Stimulated activated CD4-positive, alpha-beta T cell treated with anti-CD3 and anti-CD28 coated beads, TNF-alpha, amount 100 ng/mL, for 4 hours (primary cell): ENCODE results near the gene POU2F2.

Experiments
- DNase-seq, 3 experiments: peaks; one replicate each; pipeline ENCODE4 v3.0.0-alpha.2; 2020; ENCODE audit warnings: low read depth in 3 of 3

The POU2F2 gene

GRCh38 chr19:42080764-42081375, 51.4 kb downstream of the POU2F2 start:
- DNase-seq: no peak

DNA sequence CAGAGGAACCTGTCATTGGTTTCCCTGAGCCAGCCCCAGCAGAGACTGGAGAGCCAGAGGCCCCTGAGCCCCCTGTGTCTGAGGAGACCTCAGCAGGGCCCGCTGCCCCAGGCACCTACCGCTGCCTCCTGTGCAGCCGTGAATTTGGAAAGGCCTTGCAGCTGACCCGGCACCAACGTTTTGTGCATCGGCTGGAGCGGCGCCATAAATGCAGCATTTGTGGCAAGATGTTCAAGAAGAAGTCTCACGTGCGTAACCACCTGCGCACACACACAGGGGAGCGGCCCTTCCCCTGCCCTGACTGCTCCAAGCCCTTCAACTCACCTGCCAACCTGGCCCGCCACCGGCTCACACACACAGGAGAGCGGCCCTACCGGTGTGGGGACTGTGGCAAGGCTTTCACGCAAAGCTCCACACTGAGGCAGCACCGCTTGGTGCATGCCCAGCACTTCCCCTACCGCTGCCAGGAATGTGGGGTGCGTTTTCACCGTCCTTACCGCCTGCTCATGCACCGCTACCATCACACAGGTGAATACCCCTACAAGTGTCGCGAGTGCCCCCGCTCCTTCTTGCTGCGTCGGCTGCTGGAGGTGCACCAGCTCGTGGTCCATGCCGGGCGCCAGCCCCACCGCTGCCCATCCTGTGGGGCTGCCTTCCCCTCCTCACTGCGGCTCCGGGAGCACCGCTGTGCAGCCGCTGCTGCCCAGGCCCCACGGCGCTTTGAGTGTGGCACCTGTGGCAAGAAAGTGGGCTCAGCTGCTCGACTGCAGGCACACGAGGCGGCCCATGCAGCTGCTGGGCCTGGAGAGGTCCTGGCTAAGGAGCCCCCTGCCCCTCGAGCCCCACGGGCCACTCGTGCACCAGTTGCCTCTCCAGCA, 52.1 kb downstream of the POU2F2 start:
- no peak for DNase-seq

- DNase-seq: no peak
Observed at GRCh38 chr19:42079276-42079669, 53.0 kb downstream of the POU2F2 start.

DNA sequence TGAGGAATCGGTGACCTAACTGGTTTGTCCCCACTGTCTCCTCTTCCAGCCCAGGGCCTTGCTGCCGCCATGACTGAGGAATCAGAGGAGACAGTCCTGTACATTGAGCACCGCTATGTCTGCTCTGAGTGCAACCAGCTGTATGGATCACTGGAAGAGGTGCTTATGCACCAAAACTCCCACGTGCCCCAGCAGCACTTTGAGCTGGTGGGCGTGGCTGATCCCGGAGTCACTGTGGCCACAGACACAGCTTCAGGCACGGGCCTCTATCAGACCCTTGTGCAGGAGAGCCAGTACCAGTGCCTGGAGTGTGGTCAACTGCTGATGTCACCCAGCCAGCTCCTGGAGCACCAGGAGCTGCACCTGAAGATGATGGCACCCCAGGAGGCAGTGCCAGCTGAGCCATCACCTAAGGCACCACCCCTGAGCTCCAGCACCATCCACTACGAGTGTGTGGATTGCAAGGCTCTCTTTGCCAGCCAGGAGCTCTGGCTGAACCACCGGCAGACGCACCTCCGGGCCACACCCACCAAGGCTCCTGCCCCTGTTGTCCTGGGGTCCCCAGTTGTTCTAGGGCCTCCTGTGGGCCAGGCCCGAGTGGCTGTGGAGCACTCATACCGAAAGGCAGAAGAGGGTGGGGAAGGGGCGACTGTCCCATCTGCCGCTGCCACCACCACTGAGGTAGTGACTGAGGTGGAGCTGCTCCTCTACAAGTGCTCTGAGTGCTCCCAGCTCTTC, 53.5 kb downstream of the POU2F2 start:
- DNase-seq: no peak

- DNase-seq: no peak
Observed at GRCh38 chr19:42078058-42078457, 54.2 kb downstream of the POU2F2 start.

- peak in 2 of 3 experiments; percentile 29 to 38 for DNase-seq
Observed at GRCh38 chr19:42076380-42076944, 55.8 kb downstream of the POU2F2 start.

DNA sequence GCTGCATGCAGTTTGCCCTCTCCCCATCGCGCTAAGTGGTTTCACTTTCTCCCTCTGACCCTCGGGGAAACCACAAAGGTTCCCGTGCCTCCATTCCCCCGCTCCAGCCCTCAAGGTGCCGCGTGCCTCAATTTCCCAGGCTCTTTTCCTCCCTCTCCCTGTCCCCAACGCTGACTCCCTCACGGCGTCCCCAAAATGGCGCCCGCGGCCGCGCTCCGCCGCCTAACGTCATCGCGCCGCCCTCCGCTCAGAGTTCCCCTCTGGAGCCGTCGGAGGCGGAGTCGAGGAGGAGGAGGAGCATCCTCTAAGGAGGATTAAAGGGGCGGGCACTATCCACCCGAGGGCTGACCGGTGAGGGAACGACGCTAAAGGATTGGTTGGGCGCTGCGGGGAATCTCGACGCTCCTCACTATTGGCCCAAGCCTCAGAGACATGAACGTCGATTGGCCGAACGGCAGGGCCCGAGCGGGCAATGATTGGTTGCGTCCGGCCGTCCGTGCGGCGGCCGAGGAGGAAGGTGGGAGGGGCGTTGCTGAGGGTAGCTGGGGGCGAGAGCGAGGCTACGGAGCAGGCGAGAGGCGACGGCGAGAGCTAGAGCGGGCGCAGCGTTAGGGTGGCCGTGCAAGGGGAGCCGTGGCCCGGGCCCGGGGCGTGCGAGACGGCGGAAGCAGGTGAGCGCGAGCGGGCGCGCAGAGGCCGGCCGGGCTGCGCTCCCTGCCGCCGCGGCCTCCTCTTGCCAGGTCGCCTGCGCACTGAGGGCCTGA, 56.4 kb downstream of the POU2F2 start, which contains the start of gene ZNF574:
Gene ZNF574 (plus strand): TSS at position 551 of the 764 bp plus-strand sequence. CDS start 2,441 bp downstream, outside the sequence.
- DNase-seq: peak; percentile 86 to 97 (median 96)

GRCh38 chr19:42075364-42075615, 57.0 kb downstream of the POU2F2 start:
- no peak for DNase-seq

DNA sequence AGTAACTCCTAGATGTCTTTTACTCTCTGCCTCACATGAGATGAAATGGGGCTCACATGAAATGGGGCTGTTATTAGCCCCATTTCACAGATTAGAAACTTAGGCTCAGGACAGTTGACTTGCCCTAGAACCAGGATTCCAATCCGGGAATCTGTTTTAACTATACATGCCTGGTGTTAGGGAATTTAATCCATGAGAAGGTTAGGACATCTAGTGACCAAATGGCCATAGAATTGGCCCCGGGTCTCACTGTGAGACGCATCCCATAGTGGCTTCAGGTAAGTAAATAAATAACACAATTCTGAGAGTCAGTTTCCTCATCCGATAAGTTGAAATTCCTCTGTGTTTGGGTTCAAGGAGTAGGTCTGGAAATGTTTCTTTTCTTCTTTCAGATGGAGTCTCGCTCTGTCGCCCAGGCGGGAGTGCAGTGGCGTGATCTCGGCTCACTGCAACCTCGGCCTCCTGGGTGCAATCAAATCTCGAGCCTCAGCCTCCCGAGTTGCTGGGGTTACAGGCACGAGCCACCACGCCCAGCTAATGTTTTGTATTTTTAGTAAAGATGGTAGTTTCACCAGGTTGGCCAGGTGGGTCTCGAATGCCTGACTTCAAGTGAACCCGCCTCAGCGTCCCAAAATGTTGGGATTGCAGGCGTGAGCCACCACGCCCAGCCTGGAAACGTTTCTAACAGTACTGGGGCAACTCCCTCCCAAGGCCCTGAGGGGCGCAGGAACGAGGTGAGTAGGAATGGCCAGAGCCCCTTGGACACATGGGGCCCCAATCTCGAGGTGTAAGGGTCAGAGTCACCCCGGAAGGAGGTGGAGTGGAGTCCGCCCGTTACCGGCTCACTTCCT, 57.5 kb downstream of the POU2F2 start:
- no peak for DNase-seq

GRCh38 chr19:42071247-42071646, 61.0 kb downstream of the POU2F2 start:
- no peak for DNase-seq

DNA sequence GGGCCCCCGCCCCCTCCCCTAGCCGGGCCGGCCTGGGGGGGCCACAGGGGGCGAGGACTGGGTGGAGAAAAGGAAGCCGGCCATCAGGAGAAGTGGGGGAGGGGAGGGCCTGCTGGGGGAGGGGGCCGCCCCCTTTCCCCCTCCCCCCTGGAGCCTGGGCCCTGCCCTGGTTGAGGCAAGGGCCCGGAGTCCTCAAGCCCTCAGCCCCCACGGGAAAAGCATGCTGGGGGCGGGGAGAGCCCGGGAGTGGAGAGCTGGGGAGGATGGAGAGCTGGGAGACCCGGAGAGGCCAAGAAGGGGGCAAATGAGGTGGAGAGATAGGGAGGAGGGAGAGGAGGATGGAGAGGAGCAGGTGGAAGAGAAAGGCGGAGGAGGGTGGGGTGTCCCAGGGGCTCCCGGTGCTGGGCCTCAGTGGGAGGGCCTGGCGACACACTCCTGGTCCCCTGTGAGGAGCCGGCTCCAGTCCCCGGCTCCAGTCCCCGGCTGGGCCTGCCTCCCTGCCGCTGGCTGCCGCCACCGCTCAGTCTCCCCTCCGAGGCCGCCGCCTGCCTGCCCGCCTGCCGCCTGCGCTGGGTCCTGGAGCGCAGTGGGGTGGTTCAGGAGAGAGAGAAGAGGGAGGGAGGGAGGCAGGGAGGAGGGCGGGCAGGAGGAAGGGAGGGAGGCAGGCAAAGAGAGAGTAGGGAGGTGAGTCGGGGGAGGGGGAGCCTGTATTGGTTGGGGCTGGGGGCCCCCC, 62.5 kb downstream of the POU2F2 start, which contains the start of gene GRIK5:
Gene GRIK5 (minus strand): TSS at position 588 of the 733 bp plus-strand sequence. CDS start 4,436 bp downstream, outside the sequence.
- DNase-seq: no peak

DNA sequence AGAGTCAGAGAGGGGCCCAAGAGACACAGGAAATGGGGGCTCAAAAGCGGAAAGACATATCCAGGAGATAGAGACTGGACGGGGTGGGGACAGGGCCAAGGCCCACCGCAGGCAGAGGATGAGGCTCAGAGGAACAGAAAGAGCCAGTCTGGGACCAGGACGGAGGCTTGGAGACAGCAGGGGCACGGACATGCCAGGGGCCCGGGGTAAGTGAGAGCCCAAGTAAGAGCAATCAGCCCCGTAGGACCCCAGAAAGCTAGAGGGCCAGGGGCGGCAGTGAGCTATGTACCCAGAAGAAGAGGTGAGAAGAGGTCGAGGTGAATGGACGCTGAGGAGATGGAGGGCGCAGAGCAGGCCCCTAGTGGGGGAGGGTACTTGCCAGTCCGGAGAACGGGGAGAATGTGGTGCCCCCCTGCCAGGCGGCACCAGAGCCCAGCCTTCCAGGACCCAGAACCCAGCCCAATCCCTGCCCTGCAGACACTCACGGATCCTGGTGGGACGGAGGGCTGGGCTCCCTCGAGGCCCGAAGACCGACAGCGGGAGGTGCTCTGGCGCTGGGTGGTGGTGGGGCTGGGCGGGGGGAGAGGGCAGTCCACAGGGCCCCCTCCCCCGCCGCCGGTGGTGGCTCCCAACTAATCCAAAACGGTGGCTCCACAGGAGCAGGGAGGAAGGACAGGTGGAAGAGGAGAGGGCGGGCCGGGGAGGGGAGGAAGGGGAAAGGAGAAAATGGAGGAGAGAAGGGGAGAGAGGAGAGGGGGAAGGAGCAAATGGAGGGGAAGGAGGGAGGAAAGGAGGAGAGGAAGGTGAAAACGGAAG, 63.3 kb downstream of the POU2F2 start:
- DNase-seq: no peak

DNA sequence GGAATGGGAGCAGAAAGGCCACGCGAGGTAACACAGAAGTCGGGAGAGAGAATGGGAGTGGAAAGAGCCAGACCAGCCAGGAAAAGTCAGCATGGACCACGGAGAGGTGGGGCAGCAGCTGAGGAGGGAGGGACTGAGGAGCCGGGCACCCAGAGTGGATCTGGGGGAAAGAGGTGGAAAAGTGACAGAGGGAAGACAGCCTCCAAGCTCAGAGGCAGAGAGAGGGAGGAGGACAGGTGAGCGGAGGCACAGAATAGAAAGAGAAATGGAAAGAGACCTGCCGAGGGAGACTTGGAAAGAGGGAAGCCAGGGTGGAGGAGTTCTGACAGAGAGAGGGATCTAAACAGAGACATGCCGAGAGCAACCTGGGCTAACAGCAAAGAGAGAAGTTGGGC, 63.9 kb downstream of the POU2F2 start:
- no peak for DNase-seq

DNA sequence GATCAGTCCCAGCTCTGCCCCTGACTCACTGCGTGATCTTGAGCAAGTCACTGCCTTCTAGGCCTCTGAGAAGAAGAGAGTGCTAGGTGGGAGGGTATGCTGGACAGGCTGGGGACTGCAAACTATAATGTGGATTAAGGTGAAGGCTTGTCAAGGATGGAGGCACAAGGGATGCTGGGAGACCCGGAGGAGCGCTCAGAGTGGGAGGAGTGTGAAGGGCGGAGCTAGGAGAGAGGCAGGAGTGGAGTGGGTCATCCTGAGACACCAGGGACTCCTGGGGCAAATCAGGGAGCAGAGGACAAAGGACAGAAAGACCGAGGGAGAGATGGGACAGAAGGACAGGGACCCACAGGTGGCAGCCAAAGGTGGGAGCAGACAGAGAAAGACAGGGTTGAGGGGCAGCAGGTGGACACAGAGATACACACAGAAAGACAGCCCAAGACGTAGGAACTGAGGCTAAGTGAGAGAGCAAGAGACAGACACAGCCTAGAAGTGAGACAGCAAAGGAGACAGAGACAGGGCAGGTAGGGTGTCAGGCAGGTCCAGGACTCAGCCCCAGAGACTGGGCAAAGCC, 64.8 kb downstream of the POU2F2 start:
- DNase-seq: no peak

- no peak for DNase-seq
Observed at GRCh38 chr19:42066075-42066754, 66.0 kb downstream of the POU2F2 start.

GRCh38 chr19:42065511-42065910, 66.7 kb downstream of the POU2F2 start:
- DNase-seq: no peak

- no peak for DNase-seq
Observed at GRCh38 chr19:42065051-42065450, 67.2 kb downstream of the POU2F2 start.

- DNase-seq: no peak
Observed at GRCh38 chr19:42064432-42064831, 67.8 kb downstream of the POU2F2 start.
